Superior temporal gyrus (tissue), 1 donor: Measurements from ENCODE around the gene PODXL.
"Not testable (repeated sequence)": the region's sequence is repeated elsewhere in the genome, so short reads cannot be mapped to it uniquely, and the experiment has no call there.

Experiments used
- DNase-seq: peaks from one replicate; pipeline ENCODE4 v3.0.0-alpha.2; 2016; ENCODE audit errors: extremely low spot score

The PODXL gene

DNA sequence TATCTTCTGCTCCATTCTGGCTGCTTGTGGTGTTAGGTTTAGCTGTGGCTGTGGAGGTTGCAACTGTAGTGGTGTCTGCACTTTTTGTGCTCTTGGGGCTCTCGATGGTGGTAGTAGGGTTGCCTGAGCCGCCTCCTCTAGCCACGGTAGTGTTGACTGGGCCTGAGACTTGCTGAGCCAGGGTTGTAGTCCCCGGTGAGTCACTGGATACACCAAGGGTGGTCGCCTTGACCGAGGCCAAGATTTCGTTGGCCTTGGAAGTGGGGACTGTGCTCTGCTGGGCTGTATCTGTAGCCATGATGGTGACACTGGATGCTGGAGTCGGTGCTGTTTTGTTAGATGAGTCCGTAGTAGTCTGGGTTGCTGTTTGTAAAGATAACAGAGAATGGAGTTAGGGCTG, 45.4 kb downstream of the PODXL start:
- DNase-seq: no peak

DNA sequence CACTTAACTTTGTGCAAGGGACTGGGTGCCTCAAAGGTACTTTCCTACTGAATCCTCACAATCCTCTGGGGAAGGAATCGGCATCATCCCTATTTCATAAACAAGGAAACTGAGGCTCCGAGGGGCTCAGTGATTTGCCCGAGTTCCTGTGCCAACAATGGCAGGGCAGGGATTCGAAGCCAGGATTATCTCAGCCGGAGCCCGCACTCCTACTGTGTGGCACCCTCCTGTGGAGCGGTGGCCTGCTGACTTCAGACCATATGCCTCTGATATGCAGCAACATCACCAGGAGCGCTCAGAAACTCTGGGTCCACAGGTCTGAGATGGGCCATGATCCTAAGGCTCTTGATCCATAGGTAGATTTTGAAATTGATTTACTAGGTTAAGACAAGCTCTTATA, 46.6 kb downstream of the PODXL start:
- no peak for DNase-seq

DNA sequence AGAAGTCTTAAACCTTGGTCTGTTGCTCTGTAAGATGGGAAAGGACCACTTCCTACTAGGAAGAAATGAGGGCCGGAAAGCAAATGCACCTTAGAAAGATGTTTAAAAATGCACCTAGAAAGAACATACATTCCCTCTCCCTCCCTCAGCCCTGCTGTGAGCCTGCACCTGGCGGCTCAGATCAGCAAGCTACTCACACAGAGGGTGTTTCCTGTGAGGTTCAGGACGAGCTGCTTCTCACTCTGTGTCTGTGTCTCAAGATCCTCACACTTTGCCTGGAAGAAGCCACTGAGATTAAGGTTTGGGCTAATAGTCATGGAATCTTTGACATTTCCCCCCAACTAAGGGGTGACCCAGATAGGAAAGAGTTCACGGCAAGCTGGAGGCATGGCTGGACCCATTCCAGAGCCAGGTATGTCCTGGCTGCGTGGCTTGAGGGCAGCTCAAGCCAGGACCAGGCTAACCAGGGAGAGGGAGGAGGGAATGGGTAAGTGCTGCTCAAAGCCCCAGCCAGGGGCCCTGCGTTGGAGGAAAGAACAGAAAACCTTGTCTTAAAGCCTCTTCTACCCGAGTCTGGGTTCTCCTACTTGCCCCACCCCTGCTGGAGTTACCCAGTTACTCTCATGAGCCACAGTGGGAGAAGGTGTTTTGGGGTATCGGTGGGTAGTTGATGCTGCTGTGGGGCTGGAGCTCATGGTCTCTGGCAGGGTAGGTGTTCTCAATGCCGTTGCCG, 47.5 kb downstream of the PODXL start:
- no peak for DNase-seq

DNA sequence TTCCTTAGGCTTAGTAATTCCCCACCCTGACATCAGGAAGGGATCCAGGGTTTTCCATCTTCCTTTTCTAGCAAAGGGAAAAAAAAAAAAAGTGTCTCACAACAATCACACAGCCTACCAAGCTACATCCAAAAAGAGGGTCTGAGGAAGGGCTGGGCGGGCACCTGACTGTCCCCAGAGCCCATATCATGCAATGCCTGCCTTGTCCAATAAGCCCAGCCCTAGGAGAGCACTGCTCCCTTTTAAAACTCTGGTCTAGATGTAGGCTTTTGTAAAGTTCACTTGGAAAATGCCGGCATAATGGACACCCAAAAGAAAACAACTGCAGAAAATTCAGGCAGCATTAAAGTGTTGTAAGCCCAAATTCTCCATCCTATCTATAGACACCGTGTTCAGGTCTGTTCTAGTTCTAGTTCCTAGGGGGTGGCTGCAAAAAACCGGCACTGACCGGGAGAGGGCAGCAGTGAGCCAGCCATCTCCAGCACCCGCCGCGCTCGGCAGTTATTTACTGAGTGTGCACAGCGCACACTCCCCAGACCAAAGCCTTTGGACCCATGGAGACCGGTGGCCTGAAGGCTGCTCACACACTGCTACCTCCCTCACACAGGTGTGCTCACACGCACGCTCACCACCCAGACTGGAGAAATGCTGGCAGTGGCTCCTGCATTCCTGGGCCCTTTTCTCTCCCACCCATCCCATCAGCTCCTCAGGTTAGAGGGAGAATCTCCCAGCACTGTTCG, 48.7 kb downstream of the PODXL start:
- DNase-seq: peak; percentile 93

DNA sequence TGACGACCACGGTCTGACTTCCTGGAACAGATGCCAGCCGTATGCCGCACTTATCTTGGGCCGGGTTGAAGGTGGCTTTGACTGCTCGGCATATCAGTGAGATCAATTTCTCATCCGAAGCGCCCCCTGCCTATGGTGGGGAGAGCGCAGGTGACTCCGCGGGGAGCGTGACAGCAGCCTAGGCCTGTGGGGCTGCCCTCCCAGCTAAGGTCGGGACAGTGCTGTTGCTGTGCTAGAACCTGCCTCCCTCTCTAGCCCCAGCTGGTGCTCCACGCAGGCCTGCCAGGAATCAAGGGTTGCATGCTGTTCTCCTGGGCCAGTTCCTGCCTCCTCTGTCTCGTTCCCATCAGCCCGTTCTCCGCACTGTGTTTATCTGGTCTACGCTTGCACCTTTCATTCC, 49.8 kb downstream of the PODXL start:
- DNase-seq: no peak

DNA sequence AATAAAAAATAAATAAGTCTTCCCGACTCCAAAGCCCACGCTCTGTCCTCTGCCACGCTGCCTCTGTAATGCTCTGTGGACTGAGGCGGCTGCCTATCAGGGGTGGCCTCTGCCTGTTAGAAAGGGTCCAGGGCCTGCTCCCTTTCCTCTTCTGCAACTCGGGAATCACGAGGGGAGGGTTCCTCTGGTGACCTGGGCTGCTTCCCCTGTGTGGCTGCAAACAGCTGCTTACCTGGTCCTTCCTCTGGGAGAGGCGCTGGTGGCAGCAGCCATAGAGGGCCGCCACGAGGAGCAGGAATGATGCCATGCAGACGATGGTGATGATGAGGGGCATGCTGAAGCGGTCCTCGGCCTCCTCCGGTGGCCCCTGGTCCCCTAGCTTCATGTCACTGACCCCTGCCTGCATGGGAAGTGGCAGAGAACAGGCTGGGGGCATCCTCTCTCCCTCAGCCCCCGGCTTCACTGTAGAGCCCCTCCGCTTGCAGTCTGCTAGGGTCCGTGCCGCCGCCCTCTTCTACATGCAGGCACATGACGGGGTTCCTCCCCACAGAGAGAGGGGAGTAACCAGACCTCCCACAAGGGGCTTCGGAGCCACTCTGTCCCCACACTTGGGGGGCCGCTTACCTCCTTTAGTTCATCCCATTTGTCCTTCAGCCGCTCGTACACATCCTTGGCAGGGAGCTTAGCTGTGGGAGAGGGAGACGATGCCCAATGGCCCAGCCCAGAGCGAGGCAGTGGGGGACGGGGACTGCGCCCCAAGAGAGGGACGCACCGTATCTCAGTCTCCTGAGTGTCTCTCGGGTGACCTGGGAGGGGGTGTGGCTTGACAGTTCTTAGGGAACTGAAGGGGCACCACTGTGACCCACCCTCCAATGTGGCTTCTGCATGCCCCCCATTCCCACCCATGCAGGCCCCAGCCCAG, 50.5 kb downstream of the PODXL start:
- DNase-seq: no peak

DNA sequence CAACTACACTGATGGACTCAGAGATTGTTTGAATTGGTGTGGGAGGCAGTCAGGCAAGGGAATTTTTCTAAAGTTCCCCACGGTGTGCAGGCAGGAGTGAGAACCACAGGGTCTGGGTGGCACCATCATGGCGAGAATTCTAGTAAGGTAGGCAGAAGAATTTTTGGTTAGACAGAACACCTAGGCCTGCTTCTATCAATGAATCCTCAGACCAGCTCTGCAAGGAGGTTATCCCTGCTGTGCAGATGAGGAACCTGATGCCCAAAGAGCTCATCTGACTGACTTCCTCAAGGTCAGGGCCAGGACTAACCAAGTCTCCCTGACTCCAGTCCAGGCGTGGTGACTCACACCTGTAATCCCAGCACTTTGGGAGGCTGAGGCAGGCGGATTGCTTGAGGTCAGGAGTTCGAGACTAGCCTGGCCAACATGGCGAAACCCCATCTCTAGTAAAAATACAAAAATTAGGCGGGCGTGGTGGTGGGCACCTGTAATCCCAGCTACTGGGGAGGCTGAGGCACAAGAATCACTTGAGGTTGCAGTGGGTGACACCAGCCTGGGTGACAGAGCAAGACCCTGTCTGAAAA, 51.3 kb downstream of the PODXL start:
- DNase-seq: not testable (repeated sequence)

DNA sequence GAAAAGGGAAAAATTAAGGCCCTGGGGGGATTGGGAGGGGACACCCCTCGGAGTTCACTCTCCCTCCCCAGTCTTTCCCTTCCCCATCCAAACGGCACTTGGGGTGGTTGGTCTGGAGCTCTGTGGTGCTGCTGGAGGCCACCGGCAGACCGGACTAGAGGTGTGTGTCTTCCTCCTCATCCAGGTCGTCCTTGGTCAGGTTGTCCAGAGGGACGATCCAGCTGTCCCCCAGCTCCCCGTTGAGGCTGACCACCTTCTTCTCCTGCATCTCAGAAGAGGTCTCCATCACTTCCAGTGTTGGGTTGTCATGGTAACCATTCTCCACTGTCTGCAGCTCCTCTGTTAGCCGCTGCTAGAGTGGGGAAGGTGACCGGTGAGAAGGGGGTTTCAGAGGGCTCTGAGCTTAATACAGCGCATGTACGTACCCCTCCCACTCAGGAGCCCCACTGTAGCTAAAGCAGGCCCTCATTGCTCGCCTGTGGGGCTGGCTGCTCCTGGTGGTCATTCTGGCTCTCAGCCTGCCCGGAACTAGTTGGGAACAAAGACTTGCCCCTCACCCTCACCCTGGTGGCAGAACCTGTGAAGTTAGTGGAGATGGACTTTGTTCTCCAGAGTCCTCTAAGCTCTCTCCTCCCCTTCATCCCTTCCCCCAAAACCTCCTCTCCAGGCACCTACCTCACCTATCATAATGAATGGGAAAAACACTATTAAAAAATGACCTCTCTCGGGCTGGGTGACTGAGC, 52.1 kb downstream of the PODXL start:
- DNase-seq: no peak

DNA sequence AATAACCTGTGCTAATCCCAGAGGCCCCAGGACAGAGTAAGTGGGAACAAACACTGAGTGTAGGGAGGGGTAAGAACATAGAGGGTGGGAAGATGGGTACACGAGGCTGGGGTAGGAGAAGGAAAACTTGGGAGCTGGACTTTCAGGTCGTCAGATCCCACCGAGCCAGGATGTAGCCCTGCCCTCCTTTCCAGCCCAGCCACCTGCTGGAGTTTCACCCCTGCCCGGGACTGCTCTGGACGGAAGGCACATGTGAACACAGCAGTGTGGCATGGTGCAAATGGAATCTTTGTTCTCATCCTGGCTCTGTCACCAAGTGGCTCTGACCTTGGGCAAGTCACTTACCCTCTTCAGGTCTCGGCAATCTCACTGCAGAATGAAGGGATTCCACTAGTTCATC, 52.8 kb downstream of the PODXL start:
- no peak for DNase-seq

DNA sequence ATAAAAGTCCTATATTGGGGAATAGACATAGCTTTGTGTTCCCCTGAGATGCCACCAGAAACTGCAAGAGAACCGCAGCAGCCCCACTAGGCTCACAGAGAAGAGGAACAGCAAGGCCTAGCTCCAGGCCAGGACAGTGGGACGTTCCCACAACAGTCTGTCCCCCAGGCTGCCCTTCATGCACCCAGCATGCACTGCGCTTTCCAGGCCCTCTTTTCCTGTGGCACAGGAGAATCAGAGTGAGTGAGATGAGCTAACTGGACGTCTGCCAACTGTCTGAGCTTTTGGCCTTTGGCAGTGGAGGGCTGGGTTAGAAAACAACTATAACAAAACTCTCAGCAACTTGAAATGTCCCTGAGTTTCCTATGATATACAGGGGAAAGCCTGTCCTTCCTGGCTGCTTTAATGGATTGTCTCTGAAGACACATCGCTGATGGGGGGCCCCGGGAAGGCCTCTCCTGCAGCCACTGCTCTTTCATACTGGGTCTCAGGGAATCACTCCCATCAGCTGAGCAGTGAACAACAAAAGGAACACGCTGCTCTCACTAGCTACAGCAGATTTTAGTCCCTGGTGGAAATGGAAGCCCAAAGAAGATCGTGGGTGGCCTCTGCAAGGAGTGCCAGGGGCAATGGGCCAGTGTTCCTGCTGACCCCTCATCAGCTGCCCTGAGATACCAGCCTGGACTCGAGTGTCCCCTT, 53.5 kb downstream of the PODXL start:
- no peak for DNase-seq

DNA sequence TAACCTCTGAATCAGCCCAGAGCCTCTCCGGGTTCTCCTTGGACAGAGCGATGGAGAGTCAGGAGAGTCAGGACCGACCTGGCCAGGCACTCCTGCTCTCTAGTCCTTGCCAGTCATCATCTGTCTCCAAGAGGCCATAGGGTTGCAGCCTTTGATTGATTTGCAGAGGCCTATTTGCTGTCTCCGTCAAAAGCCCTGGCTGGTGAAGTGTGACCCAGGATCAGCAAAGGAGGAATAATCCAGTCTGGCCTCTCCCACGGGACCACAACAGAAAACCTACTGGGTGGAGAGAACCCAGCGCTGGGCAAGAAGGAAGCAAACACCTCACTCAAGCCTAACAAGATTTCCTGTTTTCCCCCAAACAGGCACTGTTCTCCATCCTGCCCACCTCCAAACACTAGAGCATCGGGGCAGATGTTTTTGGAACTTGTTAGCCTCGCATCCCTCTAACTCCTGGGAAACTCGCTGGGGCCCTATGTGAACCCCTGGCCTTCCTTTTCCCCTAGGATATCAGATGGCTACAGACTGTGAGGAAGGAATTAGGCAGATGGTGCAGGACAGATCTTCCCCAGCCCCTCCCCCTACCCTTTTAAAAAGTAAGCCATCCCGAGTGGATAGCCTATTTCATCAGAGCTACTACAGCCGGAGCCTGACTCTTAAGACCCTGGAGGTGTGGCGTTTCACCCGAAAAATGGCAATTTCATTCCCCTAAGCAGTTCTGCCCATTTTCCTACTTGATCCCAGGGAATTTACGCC, 54.3 kb downstream of the PODXL start:
- DNase-seq: no peak

DNA sequence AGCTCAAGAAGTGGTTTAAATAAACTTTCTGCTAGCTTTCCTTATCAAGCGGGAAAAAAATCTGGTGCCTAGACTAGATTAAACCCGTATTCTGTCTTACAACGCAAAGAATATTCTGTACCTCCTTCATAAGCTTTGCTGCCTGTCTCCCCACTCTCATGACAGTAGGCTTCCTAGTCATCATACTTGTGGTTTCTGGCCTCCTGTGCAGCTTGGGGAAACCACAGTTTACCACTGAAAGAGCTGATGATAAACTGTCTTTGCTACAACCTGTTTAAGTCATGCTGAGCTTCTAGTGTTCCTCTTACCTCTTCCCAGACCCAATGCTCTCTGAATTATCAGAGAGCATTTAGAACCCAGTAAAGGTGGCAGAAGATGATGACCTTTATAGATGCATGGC, 55.0 kb downstream of the PODXL start:
- no peak for DNase-seq

DNA sequence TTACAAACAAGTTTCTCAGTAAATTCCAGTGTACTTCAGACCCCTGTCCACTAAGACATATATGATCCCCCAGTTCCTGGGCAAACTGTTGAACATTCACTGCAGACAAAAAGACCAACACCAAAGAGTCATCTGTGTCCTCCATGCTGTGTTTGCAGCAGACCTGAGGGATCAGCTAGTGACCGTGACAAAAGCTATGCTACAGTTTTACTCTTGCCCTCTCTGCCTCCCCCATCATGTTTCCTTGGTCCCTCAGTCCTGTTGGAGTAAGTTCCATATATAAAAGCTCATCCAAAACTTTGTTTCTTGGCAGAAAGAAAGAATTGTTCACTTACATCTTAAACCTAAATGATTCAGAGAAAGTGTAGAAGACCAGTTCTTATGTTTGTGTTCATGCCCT, 56.1 kb downstream of the PODXL start:
- DNase-seq: no peak

DNA sequence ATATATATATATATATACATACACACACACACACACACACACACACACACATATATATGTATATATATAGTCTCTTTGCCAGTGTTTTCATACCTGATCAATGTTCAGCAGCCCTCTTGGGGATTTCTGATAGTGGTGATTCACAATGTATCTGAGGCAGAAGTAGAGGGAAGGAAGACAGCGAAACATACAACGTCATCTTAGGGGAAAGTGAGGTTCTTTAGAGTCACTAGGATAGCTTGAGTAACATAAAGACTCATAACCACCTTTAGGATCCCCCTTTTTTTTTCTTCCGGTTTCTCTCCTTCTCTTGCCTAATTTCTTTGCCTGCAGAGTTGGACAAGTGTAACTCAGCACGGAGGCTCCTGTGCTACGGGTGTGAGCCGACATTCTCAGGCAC, 56.6 kb downstream of the PODXL start:
- DNase-seq: no peak

DNA sequence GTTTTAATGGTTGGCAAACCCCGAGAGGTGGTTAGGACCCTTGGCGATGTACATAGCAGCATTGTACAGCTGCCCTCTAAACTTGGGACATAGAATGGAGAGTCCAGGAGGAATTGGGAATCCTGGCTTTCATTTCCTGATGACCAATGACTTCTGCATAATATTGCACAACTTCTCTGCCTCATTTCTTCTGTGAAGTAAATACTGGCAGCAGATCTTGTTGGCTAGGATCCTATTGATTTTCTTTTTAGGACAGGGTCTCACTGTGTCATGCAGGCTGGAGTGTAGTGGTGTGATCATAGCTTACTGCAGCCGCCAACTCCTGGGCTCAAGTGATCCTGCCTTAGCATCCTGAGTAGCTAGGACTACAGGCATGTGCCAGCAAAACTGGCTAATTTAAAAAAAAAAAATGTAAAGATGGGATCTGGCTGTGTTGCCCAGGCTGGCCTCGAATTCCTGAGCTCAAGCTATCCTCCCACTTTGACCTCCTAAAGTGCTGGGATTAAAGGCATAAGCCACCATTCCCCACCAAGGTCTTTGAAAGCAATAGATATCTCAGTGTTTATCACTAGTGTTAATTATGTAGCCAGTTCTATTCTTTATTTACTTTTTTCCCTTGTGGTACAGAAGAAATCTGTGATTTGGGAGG, 58.1 kb downstream of the PODXL start:
- no peak for DNase-seq

DNA sequence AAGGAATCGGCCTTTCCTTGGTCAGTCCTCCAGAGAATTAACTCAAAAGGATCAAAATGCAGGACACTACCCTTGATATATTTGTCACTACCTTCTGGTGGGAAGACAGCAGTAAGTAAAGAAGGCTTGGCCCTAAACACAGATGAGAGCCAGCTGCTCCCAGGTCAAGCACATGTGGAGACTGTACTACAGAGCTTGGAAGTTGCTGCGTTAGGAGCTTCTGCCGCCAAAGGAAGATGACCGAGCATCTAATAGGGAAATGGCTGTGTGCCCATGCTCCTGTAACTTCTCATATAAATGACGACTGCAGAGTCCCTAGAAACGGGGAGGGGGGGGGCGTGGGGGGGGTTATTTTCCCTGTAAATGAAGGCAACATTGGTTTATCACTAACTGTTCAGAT, 59.0 kb downstream of the PODXL start:
- no peak for DNase-seq

DNA sequence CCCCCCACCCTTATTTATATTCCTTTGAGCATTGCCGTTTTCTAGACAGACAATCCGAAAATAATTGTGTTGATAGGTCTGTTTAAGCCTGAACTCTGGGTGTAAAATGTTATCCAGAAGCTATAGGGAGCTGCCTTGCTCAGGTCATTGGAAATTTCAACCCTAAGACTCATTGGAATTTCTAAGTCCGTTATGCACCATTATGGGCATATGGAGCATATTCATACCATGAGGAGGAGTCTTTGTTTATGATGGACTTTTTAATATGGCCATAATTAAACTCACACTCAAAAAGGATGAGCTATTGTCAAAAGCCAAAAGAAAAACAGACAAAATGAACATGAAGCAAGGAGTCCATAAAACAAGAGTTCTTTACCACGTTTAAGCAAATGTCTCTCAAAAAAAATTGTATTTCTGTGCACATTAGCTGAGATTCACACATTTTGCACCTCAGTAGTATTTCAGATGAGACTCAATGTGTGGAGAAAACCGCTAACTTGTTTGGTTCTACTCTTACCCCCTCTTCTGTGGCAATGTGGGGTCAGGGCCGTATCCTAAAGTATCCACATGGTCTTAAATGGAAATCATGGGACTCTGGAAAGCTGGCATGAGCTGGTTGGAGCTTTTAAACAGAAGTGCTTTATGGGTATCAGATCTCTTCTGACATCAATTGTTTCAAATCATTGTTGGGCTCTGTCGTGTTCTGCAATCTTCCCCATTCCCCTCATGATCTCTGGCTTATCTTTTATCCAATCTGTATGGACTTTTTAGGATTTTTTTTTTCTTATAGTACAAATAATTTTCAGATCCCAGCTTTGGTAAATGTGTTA, 60.5 kb downstream of the PODXL start:
- DNase-seq: no peak

DNA sequence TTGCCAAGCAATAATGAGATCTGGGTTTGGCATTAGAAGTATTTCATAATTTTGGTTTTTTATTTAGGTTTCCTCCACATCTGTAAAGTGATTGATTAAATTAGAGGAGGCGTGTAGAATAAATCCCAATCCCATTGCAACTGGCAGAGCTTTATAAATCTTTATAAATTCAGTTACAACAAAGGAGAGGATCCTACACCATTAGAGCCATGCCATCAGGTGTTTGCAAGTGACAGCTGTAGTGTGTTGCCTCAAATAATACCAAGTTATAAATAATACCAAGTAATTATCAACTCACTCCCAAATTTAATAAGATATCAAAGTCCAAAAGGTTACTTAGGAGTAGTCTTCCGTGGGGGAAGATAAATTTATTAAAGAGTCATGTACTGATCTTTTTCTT, 62.2 kb downstream of the PODXL start:
- DNase-seq: peak; percentile 7

DNA sequence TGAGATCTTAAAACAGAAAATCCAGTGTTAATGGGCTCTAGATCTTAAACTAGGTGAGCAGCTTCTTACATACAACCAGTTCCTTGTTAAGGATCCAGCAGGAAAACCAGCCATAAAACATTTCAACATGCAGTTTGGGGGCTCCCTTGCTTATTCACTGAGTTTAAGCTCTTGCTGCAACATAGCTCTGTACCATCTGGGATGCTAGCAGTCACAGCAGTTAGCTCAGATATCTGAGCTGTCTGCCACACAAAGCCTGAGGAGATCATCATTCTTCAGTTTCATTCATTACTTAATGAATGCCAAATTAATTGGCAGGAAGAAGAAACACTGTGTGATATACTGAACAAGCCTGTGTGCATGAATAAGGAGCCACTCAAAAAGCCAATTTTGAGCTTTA, 62.8 kb downstream of the PODXL start:
- DNase-seq: no peak
